ENCODE data around the gene JTB. TPM values are rescaled to one million over a fixed set of nuclear protein-coding genes. Genes with fewer than 3 reads are reported as not detected.

The JTB gene
- total and polyA plus RNA-seq, 2 experiments from 2014 or later, result 183 to 242 TPM

- no peaks in the 10 kb centered on the region for H3K9me2 ChIP-seq (ENCODE audit: insufficient read depth)
- no peaks in the 10 kb centered on the region for H4K20me1 ChIP-seq (ENCODE audit: insufficient read depth)
- peaks cover 18% of the 10 kb centered on the region; the same call in 1 of the 2 replicates for H3K36me3 ChIP-seq (ENCODE audit: low read depth)
- in situ Hi-C loops (cut with MboI), result no loop called here
- H3K79me2 ChIP-seq (ENCODE audit: insufficient read depth), result peaks cover 51% of the 10 kb centered on the region
- no peaks in the 10 kb centered on the region for H3K4me1 ChIP-seq (ENCODE audit: insufficient read depth)
- H3K4me2 ChIP-seq (ENCODE audit: unreplicated experiment), result no peak overlapping the region
- H3F3A ChIP-seq (ENCODE audit: insufficient read depth), result peaks cover 6% of the 10 kb centered on the region; the same call in 1 of the 2 replicates
- 90 to 94% methylated on average over 4 to 11 of the region's 11 CpGs for WGBS, 2 experiments (ENCODE audit: low coverage in 1 of 2, low lambda C conversion rate in 2 of 2, missing lambda C conversion rate in 2 of 2)
- H2AFZ ChIP-seq, result no peak overlapping the region
- no peak for DNase-seq
- no peak overlapping the region for H3K4me3 ChIP-seq
- H3K27ac ChIP-seq, result no peak overlapping the region
- no peak for TF ChIP-seq EZH2 (IDR thresholded peaks at IDR 0.05; ENCODE audit: insufficient read depth, poor library complexity, severe bottlenecking)
- no peak for TF ChIP-seq EZH2phosphoT487 (IDR thresholded peaks at IDR 0.05; ENCODE audit: insufficient read depth, low read depth)
- H3K9ac ChIP-seq, result no peak overlapping the region
- H3K9me3 ChIP-seq (ENCODE audit: low read depth), result no peaks in the 10 kb centered on the region
- no peaks in the 10 kb centered on the region for H3K27me3 ChIP-seq (replicated peaks; ENCODE audit: insufficient read depth)
These were observed 26.3 kb downstream of the JTB start for GRCh38 chr1:153951183-153951582.

- Histone ChIP-seq H3K36me3 (ENCODE audit: low read depth) (peaks cover 15% of the 10 kb centered on the region; the same call in 1 of the 2 replicates), H3K27me3 (replicated peaks; ENCODE audit: insufficient read depth) (no peaks in the 10 kb centered on the region), H3K9me3 (ENCODE audit: low read depth) (no peaks in the 10 kb centered on the region), H3K9ac (peak within 1 kb of the TSS; percentile 90), H3F3A (ENCODE audit: insufficient read depth) (peaks cover 6% of the 10 kb centered on the region; the same call in 1 of the 2 replicates), H3K4me2 (ENCODE audit: unreplicated experiment) (peak within 1 kb of the TSS; percentile 88), H3K79me2 (ENCODE audit: insufficient read depth) (peaks cover 30% of the 10 kb centered on the region), H4K20me1 (ENCODE audit: insufficient read depth) (no peaks in the 10 kb centered on the region), H3K4me3 (peak within 1 kb of the TSS; percentile 90), H3K4me1 (ENCODE audit: insufficient read depth) (peaks cover 3% of the 10 kb centered on the region; the same call in 1 of the 2 replicates), H2AFZ (peak within 1 kb of the TSS; percentile 87), H3K27ac (peak within 1 kb of the TSS; percentile 77), H3K9me2 (ENCODE audit: insufficient read depth) (no peaks in the 10 kb centered on the region)
- TF ChIP-seq EZH2phosphoT487 (IDR thresholded peaks at IDR 0.05; ENCODE audit: insufficient read depth, low read depth) (no peak), EZH2 (IDR thresholded peaks at IDR 0.05; ENCODE audit: insufficient read depth, poor library complexity, severe bottlenecking) (no peak)
- in situ Hi-C loops (cut with MboI), result no loop called here
- DNase-seq, result peak; percentile 89
- WGBS, 2 experiments (ENCODE audit: low coverage in 1 of 2, low lambda C conversion rate in 2 of 2, missing lambda C conversion rate in 2 of 2), result 9 to 10% methylated on average over 20 to 24 of the region's 28 CpGs
These were observed 30.7 kb downstream of the JTB start, which contains the start of gene DENND4B for GRCh38 chr1:153946622-153947241. DENND4B (minus strand) TSS chr1:153946718; CDS start chr1:153944374, 2,344 bp downstream.

- in situ Hi-C loops (cut with MboI), result no loop called here
- H3K4me3 ChIP-seq, result peak overlapping the region; percentile 90
- TF ChIP-seq EZH2phosphoT487 (IDR thresholded peaks at IDR 0.05; ENCODE audit: insufficient read depth, low read depth) (no peak), EZH2 (IDR thresholded peaks at IDR 0.05; ENCODE audit: insufficient read depth, poor library complexity, severe bottlenecking) (no peak)
- H3K79me2 ChIP-seq (ENCODE audit: insufficient read depth), result peaks cover 30% of the 10 kb centered on the region
- 1 to 2% methylated on average over 19 to 76 of the region's 95 CpGs for WGBS, 2 experiments (ENCODE audit: low coverage in 1 of 2, low lambda C conversion rate in 2 of 2, missing lambda C conversion rate in 2 of 2)
- no peaks in the 10 kb centered on the region for H3K9me3 ChIP-seq (ENCODE audit: low read depth)
- no peaks in the 10 kb centered on the region for H3K9me2 ChIP-seq (ENCODE audit: insufficient read depth)
- no peaks in the 10 kb centered on the region for H4K20me1 ChIP-seq (ENCODE audit: insufficient read depth)
- H3K9ac ChIP-seq, result peak overlapping the region; percentile 90
- H3F3A ChIP-seq (ENCODE audit: insufficient read depth), result peaks cover 6% of the 10 kb centered on the region; the same call in 1 of the 2 replicates
- peaks cover 11% of the 10 kb centered on the region; the same call in 1 of the 2 replicates for H3K36me3 ChIP-seq (ENCODE audit: low read depth)
- peak overlapping the region; percentile 77 for H3K27ac ChIP-seq
- DNase-seq, result peak; percentile 87
- H2AFZ ChIP-seq, result peak overlapping the region; percentile 87
- peak overlapping the region; percentile 88 for H3K4me2 ChIP-seq (ENCODE audit: unreplicated experiment)
- H3K4me1 ChIP-seq (ENCODE audit: insufficient read depth), result peaks cover 3% of the 10 kb centered on the region; the same call in 1 of the 2 replicates
- H3K27me3 ChIP-seq (replicated peaks; ENCODE audit: insufficient read depth), result no peaks in the 10 kb centered on the region
These were observed 31.5 kb downstream of the JTB start for GRCh38 chr1:153945795-153946621.

GRCh38 chr1:153945131-153945794, 32.2 kb downstream of the JTB start:
- peak overlapping the region; percentile 87 for H2AFZ ChIP-seq
- H3K36me3 ChIP-seq (ENCODE audit: low read depth), result peaks cover 5% of the 10 kb centered on the region; the same call in 1 of the 2 replicates
- DNase-seq, result peak; percentile 55
- TF ChIP-seq EZH2phosphoT487 (IDR thresholded peaks at IDR 0.05; ENCODE audit: insufficient read depth, low read depth) (no peak), EZH2 (IDR thresholded peaks at IDR 0.05; ENCODE audit: insufficient read depth, poor library complexity, severe bottlenecking) (no peak)
- no peaks in the 10 kb centered on the region for H3K27me3 ChIP-seq (replicated peaks; ENCODE audit: insufficient read depth)
- in situ Hi-C loops (cut with MboI), result no loop called here
- peak overlapping the region; percentile 77 for H3K27ac ChIP-seq
- peak overlapping the region; percentile 88 for H3K4me2 ChIP-seq (ENCODE audit: unreplicated experiment)
- WGBS, 2 experiments (ENCODE audit: low coverage in 1 of 2, low lambda C conversion rate in 2 of 2, missing lambda C conversion rate in 2 of 2), result 40 to 42% methylated on average over 11 to 12 of the region's 12 CpGs
- H3K9me3 ChIP-seq (ENCODE audit: low read depth), result no peaks in the 10 kb centered on the region
- H3K79me2 ChIP-seq (ENCODE audit: insufficient read depth), result peaks cover 28% of the 10 kb centered on the region
- H3K9me2 ChIP-seq (ENCODE audit: insufficient read depth), result no peaks in the 10 kb centered on the region
- H4K20me1 ChIP-seq (ENCODE audit: insufficient read depth), result no peaks in the 10 kb centered on the region
- peak overlapping the region; percentile 90 for H3K4me3 ChIP-seq
- peaks cover 3% of the 10 kb centered on the region; the same call in 1 of the 2 replicates for H3K4me1 ChIP-seq (ENCODE audit: insufficient read depth)
- H3F3A ChIP-seq (ENCODE audit: insufficient read depth), result peaks cover 6% of the 10 kb centered on the region; the same call in 1 of the 2 replicates
- peak overlapping the region; percentile 90 for H3K9ac ChIP-seq

All from GM23248 (cell line).